ENCODE data around the gene LMTK2.

Gene LMTK2

DNA sequence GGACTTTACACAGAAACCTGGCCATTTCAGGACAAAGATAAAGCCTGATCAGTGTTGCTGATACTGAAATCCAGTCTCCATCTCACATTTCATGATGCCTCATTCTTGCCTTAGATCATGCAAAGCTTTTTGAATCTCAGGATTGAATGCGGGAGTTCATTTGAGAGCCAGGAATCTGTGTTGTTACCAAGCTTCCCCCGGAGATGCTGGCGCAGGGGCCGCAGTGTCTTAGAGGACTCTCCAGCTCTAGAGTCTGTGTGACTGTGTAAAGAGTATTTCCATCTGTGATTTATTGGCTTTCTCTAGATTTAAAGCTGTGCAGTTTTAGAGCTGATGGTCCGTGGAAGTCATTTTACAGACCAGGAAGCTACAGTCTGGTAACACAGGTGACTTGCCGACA is 32.0 kb downstream of the LMTK2 start:
- no peak for DNase-seq

DNA sequence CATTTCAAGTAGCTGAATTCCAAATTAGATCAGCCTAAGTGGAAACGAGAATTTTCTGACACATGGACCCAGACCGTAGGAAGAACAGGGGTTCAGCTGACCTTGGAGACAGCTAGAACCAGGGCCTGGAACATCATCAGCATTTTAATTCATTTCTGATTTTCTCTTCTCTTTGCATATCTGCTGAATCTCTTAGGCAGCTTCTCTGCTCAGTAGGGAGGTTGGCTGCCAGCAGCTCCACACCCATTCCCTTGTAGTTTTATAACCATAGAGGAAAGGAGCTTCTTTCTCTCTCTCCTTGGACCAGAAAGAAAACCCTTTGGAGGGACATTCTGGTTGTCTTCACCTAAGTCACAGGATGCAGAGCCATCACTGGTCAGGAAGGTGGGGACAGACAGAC is 36.0 kb downstream of the LMTK2 start:
- no peak for DNase-seq

DNA sequence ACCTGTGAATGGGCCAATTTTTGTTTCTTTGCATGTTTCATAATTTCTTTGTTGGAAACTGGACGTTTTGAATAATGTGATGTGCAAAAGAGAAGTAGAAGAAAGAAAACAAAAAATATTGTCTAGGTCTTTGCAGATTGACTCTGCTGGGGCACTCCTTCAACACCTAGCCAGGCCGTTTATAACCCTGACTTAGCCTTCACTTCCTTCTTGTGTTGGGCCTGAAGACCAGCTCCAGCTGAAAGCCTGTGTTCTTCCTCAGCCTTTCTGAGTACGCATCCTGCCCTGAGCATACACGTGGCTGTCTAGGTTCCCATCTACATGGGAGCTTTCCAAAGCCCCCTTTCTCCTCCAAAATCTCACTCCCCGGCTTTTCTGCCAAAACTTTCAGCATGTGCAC is 41.9 kb downstream of the LMTK2 start:
- DNase-seq: no peak

DNA sequence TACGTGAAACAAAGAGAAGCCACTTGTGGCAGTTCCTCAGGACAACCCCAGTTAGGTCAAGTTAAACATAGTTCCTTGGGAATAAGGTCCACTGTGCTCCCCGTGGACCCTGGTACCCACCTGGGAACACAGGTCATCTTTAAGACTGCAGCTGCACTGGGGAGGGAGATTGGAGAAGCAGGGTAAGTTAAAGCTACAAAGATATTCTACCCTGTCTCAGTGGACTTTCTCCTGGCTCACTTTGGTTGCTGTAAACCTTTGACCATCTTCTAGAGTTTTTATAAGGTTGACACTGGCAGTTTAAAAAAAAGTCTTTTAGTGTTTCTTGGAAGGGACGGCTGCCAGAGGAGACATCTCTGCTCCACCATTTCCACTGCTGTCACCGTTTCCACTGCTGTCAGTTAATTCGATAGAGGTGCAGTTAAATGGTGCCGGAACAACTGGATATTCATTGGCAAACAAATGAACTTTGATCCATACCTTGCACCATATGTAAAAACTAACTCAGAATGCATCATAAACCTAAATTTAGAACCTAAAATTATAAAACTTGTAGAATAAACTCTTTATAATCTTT is 42.5 kb downstream of the LMTK2 start:
- no peak for DNase-seq

DNA sequence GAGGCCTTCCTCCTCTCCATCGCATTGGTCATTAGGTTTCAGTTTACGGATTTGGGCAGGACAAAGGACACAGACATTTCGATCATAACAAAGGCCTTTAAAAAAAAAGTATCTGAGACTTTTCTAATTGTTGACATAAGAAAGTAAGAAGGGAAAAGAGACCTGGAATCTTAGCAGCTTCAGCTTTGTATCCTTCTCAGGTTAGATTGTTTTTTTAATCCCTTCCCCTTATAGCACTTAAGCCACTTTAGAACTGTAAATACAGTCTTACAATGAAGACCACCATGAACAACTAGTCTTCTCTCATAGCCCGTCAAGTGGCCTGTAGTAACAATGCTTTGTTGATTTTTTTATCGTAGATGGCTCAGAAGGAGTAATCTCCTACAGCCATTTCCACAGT is 45.2 kb downstream of the LMTK2 start:
- DNase-seq: no peak

DNA sequence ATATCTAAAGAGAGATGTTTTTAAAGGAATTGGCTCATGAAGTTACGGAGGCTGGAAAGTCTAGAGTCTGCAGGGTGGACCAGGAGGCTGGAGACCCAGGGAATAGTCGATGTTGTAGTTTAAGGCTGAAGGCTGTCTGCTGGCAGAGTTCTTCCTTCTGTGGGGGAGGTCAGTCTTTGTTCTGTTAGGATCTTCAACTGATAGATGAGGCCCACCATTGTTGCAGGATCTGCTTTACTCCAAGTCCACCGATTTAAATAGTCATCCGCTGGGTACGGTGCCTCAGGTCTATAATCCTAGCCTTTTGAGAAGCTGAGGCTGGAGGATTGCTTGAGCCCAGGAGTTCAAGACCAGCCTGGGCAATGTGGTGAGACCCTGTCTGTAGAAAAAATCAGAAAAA is 50.0 kb downstream of the LMTK2 start:
- DNase-seq: no peak

DNA sequence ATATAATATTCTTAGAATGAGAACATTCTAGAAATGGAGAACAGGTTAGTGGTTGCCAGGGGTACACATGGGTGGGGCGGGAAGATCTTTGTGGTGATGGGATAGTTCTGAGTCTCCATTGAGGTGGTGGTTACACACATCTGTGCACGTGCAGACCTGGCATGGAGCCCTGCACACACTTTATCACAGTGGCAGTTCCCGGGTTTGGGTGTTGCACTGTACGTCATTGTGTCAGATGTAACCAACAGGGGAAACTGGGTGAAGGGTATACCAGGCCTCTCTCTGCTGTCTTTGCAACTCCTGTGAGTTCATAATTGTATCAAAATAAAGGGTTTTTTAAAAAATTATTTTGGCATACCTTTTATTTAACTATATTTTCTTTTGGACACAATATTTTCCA is 51.1 kb downstream of the LMTK2 start:
- DNase-seq: no peak

DNA sequence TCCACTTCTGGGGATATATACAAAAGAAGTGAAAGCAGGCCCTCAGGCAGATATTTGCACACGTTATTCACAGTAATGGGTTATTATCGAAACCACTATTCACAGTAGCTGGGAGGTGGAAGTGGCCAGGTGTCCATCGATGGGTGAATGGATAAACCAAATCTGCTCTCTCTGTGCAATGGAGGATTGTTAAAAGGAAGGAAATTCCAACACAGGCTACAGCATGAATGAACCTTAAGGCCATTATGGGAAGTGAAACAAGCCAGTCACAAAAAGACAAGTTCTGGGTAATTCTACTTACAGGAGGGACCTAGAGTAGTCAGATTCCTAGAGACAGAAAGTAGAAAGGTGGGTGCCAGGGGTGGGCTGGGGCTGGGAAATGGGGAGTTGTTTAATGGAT is 56.1 kb downstream of the LMTK2 start:
- DNase-seq: no peak

DNA sequence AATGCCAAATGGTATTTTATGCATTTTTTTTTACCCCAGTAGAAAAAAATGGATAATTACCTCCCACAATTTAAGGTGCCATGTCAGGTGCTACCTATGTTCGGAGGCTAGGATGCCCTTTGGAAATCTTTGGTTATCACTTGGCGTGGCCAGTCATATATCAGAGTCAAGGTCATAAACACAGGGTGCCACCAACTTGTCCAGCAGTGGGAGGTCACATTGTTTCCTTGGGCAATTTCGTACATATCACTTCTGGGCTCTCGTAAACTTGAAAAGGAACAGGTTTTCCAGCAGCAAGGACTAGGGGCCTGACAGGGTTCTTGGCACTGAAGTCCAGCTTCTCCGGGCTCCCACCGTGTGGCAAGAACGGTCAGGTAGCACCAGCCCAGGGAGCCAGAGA is 56.6 kb downstream of the LMTK2 start:
- DNase-seq: no peak

DNA sequence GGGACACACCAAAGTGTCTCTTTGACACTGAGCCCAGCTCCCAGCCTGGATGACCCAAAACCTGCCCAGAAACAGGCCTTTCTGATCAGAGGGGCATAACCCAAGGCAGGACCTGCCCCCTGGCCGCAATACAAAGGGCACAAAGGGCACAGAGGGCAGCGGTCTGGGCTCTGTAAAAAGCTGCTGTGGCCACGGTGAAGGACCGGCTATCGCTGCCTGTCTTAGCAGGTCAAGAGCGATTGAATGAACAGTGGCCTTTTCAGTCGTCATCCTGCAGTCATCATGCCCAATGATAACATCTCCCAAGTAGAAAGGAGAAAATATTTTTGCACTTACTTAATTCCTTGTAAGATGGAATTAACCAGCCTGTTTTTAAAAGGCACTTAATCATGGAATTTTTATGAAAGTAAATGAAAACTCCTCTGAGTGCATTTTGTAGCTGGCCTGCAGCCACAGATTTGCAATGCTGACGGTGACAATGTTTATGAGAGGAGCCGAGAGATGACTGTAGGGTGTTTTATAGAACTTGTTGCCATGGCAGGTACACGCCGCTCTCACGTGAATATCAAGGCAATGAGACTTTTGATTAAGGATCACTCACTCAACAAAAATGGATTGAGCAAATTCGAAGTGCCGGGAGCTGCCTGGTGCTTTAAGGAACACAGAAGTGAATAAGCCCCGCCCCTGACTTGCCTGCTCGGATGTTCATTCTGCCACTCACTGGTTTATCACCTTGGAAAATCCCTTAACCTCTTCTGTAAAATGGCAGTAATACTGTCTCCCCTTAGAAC is 57.2 kb downstream of the LMTK2 start:
- DNase-seq: no peak

DNA sequence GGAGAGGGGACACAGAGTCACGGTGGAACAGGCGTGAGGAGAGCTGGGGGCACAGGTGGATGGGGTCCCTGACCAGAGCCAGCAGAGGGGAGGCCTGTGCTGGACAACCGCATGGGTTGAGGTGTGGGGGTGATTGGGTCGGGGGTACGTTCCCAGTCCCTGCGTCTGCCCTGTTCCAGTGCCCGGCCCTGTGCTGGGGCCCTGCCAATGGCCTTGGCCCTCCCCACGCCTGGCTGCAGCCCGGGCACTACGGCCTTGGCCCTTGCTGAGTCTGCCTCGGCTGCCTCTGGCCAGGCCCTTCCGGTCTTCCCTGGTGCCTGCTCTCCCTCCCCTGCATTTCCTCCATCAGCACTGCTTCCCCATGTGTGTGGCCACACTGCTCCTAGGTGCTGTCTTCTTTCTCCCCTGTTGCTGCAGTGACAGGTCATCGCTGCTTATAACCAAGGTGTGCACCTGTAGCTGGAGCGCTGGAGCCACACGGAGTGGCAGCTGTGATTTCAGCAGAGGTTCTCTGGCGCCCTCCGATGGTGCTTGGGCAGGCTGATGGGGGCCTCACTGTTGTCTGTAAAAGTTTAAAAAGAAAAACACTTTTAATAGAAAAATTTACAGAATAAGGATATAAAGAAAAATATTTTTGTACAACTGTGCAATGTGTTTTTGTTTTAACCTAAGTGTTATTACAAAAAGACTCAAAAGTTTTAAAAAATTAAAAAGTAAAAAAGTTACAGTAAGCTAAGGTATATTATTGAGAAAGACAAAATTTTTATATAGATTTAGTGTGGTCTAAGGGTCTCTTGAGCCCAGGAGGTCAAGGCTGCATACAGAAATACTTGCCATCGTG is 59.4 kb downstream of the LMTK2 start:
- peak; percentile 61 for DNase-seq

DNA sequence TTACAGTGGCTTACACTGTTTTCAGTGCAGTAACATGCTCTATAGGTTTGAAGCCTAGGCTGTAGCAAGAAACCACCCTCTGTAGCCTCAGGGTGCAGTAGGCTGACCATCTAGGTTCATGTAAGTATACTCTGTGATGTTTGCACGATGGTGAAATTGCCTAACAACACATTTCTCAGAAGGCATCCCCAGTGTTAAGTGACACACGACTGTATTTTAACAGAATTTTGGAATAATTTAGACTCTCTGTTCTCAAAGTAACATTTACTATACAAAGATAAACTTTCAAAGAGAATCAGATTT is 60.0 kb downstream of the LMTK2 start:
- no peak for DNase-seq

DNA sequence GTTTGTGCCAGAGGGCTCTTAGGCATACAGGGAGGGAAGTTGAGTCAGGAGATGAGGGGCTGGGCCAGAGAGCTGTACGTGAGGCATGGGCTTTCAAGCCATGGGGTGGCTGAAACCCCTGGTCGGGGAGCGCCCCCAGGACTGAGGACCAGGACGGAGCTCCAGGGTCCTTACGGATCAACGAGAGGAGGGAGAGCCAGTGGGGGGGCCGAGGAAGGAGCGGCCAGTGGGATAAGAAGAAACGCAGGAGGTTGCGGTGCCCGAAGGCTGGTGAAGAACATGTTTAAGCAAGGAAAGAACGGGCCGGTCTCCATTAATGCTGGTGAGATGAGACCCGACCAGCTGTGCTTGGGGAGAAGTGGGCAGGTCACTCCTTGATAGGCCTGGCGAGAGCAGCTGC is 61.0 kb downstream of the LMTK2 start:
- DNase-seq: no peak

DNA sequence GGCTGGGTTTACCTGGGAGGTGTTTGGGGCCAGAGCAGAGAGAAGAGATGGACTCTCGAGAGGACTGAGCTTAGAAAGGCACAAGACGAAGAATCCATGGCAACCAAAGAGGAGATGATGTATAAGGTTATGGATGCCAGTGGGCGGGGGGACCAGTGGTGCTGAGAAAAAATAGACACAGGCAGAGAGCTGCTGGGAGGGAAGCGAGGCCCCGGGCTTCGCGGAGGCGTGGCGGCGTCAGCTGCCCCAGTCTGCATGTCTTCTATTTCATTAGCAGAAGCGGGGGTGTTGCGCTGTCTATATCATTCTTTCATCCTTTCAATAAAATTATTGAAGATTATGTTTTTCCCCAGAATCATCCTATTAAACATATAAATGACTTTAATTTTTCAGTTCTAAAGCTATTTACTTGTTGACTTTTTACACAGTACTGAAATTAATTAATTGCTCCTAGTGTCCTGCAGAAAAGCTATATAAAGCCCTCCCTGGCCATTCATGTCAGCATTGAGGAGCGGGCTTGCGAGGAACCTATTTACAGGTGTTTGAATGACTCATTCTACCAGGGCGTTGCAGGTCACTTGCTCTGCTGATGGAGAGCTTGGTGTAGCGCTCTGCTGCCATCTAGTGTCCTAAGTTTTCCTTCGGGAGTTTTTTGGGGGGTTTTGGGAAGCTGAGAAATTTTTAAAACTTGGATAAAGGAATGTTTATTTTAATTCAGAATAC is 61.7 kb downstream of the LMTK2 start:
- peak; percentile 67 for DNase-seq

DNA sequence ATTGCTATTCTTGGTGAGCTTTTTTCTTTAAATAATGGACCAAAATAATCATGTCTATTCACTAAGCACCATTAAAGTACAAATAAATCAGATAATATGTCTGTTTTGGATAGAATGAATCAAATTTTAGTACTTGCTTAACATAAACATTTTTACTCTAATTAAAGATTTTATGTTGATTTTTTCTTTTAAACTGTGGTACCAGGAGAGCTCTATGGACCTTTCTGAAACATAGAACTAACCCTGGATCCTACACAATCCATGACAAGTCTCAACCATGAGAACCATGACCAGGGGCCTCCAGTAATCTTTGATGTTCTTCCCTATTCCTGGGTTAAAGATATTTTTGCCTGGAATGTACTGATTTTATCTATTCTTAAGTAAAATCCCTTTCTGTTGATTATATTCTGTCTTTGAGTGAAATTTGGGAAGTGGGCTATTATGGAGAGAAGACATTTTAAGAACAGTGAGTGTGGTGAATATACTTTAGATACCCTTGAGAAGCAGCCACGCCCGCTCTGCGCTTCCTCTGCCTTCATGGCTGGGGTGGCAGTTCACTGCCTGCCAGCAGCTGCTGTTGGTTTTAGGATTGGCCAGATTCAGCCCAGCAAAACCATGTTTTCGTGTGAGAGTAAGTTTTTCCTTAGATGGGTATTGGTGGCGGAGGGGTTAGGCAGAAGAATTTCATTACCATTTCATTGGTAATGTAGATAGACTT is 62.4 kb downstream of the LMTK2 start:
- no peak for DNase-seq

DNA sequence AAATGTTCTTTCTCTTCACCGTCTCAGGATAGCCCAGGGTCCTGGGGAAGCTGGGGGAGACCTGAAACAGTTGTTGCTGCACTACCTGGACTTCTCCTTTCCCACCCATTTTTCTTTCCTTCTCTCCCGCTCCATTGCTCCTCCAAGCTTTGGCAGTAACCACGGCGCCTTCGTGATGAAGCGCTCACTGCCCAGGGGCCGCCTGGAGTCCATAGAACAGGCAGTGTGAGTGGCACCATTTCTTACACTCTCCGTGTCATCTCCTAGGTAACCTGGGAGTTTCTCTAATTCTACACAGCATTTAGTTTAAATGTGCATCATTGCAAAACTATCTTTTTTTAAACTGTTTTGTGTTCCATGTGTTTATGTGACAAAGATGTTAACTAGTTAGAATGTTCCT is 64.3 kb downstream of the LMTK2 start:
- no peak for DNase-seq

DNA sequence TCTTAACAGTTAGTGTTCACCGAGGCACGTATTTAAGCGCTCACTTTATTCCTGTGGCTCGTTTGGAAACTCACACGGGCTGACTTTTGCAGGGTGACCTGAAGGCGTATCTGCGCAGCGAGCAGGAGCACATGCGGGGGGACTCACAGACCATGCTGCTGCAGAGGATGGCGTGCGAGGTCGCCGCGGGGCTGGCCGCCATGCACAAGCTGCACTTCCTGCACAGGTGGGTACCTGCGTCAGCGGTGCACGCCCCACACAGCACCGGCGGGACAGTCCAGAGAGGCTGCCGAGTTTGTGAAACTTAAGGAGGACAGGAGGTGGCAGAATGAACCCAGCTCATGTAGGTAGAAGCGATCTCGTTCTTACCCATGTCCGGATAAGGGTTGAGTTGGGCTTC is 64.8 kb downstream of the LMTK2 start:
- DNase-seq: no peak

DNA sequence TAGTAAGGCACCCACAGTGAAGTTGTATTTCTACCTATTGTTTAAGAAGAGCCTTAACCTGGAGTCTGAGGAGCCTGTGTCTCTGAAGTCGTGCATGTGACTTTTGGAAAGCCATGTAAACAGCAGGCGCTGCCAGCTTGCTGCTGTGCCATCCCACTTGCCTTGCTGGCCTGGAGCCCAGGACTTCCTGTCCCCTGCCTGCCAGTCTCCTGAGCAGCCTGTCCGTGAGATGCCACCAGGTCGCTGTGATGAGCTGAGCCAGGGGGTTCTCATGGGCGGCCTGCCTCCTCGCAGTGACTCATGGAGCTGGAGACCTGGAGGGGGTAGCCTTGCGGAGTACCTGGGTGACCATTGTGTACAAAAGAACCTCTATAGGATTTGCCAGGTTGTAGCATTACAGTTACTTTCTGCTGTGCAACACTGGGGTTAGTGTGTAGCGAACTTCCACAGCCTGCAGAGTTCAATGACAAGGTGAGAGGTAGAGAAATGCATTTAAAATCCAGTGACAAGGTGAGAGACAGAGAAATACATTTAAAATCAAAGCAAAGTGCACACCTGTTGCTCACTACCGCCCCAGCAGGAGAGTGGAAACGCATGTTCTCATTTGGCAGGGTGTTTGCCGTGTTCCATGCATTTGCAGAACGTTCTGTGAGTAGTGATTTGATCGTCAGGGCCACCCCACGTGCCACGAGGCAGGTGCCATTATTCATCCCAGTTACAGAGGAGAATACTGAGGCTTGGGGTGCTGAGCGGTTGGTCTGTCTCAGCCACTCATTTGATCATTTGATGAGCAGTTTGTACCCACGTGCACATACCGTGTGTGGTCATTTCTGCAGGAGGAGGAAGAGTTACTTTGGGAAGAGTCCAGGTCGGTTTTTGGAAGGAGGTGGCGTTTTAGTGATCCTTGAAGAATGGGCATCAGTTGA is 67.9 kb downstream of the LMTK2 start:
- DNase-seq: no peak

DNA sequence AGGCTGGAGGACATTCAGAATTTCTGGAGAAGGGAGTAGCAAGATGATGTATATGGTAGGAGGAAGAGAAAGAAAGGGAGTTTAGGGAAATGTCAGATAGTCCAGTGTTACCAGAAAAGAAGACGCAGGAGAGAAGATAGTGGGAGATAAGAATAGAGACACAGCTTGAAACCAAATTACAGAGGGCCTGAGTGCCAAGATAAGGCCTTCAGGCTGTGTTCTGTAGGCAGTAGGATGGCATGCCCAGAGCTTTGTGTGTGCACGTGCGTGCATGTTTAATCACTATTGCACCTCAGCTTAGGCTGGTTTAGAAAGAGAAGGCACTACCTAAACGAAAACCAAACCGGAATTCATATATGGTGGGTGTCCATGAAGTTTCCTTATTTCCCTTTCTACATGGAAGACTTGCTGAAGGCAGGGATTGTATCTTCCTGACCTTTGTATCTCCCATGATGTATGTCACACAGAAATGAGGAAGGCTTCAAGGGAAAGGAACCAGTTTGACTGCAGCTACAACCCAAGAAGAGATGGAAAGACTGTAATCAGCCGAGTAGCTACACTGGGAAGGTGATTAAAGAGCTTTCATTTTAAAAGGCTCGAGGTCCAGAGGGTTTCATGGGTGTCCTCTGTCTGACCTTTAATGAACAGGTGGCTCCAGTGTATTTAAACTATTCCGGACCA is 68.7 kb downstream of the LMTK2 start:
- DNase-seq: no peak

DNA sequence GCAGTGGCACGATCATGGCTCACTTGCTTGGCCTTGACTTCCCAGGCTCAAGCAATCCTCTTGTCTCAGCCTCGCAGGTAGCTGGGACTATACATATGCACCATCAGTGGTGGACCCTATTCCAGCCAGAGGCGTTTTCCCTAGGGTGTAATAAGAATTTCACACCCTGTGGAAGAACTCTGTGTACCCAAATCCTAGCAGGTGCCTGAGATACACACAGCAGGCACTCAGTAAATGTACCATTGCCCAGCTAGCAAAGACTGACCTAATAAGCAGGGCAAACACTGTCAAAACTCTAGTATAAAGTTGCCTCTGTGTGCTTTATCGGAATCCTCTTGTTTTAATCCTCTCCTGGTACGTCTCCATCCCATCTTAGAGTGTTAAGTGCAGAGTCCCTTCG is 70.9 kb downstream of the LMTK2 start:
- DNase-seq: no peak

DNA sequence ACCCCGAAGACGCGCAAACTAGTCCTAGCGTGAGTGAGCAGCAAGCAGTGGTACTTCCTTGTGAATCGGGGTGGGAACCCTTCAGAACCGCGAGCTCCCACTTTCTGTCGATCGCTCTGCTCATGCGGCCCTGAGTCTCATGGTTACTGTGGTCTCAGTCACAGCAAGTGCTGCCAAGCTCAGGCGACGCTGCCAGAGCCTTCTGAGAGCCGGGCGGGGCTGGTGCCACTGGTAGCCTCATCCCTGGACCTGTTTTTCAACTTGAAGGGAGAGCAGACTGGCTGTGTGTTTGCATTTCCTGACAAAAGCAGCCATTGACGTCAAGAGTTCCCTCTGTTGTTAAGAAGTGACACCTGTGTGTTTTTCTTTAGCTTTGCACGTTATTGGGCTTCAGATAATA is 71.7 kb downstream of the LMTK2 start:
- DNase-seq: peak; percentile 74

All from NCI-H774 (cell line).